NOMO-1 treated with dmso at 0.1 percent for 144 hours (cell line): ENCODE results near the gene SLC16A5.

Experiments used
- DNase-seq: peaks from one replicate; lab custom pipeline; 2025; ENCODE audit not compliant: unreplicated experiment; lab: John Stamatoyannopoulos, UW

SLC16A5 gene

GRCh38 chr17:75084039-75084660 is 3.6 kb upstream of the SLC16A5 start:
- no peak for DNase-seq

- DNase-seq: no peak
Observed at GRCh38 chr17:75086496-75087181, 1.1 kb upstream of the SLC16A5 start.

- no peak for DNase-seq
Observed at GRCh38 chr17:75087182-75087557, 584 bp upstream of the SLC16A5 start.

GRCh38 chr17:75088465-75089417 is 987 bp downstream of the SLC16A5 start:
- no peak for DNase-seq

GRCh38 chr17:75090871-75091854 is 3.4 kb downstream of the SLC16A5 start:
- no peak for DNase-seq

- DNase-seq: no peak
Observed at GRCh38 chr17:75091855-75092327, 4.1 kb downstream of the SLC16A5 start.

GRCh38 chr17:75093548-75094158 is 5.9 kb downstream of the SLC16A5 start:
- no peak for DNase-seq

GRCh38 chr17:75094871-75095399 is 7.2 kb downstream of the SLC16A5 start:
- no peak for DNase-seq

GRCh38 chr17:75096082-75096625 is 8.4 kb downstream of the SLC16A5 start:
- peak; percentile 79 for DNase-seq

- no peak for DNase-seq
Observed at GRCh38 chr17:75097865-75098264, 10.1 kb downstream of the SLC16A5 start.

GRCh38 chr17:75098861-75099260 is 11.1 kb downstream of the SLC16A5 start:
- no peak for DNase-seq

GRCh38 chr17:75099881-75100595 is 12.3 kb downstream of the SLC16A5 start:
- no peak for DNase-seq

GRCh38 chr17:75102385-75102821 is 14.6 kb downstream of the SLC16A5 start:
- DNase-seq: peak; percentile 26

GRCh38 chr17:75103601-75104554 is 16.1 kb downstream of the SLC16A5 start:
- no peak for DNase-seq

- DNase-seq: no peak
Observed at GRCh38 chr17:75105126-75106080, 17.6 kb downstream of the SLC16A5 start.

GRCh38 chr17:75108193-75108592 is 20.4 kb downstream of the SLC16A5 start:
- DNase-seq: no peak

- DNase-seq: no peak
Observed at GRCh38 chr17:75109046-75109406, 21.3 kb downstream of the SLC16A5 start.
